Esophagus mucosa (tissue), 1 donor: ENCODE measurements around the gene SFSWAP. TPM values are rescaled to one million over a fixed set of nuclear protein-coding genes. Genes with fewer than 3 reads are reported as not detected.
"Not testable (repeated sequence)": the region's sequence is repeated elsewhere in the genome, so short reads cannot be mapped to it uniquely, and the experiment has no call there.

ENCODE experiments used
- ATAC-seq: fragments of 200-7000 bp; cut with Tn5 transposase; one replicate; pipeline ENCODE4 v1.9.1; 2020
- total RNA-seq: library from RNA; stranded (reverse); gene quantifications from one replicate; pipeline ENCODE4 v1.2.4, GENCODE V29; 2023
- donor health status: DM: yes; HTN: yes; CAD: no.

Gene SFSWAP
- total RNA-seq, 1 donor from 2014 or later = 20.8 TPM

DNA sequence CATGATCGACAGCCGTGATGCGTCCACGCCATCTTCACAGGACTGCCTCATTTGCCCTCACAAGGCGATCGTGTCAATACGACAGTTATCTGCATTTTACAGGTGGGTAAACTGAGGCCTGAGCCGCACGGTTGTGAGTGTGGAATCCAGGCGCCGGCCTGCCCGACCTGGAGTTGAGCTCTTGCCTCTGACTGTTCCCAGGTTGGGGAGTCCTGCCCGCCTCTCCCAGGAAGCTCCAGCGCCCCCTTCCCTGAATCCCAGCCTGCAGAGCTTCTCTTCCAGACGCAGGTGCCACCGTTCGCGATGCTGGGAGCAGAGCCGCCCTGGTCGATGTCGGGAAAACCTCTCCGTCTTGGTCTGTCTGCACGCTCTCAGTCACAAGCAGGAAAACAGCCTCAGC, 31.1 kb upstream of the SFSWAP start:
- ATAC-seq = not testable (repeated sequence)

DNA sequence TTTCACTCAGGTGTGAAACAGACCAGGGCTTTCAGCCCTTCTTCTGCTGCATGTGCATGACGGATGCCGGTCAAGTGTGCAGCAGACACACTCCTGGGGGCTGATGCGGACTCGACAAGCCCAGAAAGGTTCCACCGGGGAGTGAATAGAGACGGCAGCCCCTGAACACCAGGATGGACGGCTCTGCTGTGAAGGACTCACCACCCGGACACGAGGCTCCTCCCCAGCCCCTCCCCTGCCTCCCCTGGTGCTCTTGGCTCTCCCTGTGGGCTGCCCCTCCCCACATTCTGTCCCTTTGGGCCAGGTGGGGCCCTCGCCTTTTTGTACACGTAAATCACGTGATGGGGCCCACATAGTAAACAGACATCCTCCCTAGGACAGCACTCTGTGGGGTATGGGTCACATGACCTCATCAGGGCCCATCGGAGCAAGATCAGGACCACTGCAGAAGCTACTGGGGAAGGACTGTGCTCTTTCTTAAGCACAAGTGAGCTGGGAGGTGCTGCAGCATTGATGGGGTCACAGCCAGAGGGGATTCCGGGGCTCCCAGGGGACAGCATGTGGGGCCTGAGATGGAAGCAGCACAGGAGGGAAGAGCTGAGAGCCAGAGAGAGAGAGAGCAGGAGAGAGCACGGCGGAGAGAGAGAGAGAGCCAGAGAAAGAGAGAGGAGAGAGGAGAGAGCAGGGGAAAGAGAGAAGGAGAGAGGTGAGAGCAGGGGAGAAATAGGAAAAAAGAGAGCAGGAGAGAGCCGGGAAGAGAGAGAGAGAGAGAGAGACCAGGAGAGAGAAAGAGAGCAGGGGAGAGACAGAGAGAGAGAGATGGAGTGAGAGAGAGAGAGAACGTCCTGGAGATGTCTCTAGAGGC, 30.3 kb upstream of the SFSWAP start:
- not testable (repeated sequence) for ATAC-seq

- no peak for ATAC-seq
These were observed 29.7 kb upstream of the SFSWAP start for GRCh38 chr12:131681257-131681620.

DNA sequence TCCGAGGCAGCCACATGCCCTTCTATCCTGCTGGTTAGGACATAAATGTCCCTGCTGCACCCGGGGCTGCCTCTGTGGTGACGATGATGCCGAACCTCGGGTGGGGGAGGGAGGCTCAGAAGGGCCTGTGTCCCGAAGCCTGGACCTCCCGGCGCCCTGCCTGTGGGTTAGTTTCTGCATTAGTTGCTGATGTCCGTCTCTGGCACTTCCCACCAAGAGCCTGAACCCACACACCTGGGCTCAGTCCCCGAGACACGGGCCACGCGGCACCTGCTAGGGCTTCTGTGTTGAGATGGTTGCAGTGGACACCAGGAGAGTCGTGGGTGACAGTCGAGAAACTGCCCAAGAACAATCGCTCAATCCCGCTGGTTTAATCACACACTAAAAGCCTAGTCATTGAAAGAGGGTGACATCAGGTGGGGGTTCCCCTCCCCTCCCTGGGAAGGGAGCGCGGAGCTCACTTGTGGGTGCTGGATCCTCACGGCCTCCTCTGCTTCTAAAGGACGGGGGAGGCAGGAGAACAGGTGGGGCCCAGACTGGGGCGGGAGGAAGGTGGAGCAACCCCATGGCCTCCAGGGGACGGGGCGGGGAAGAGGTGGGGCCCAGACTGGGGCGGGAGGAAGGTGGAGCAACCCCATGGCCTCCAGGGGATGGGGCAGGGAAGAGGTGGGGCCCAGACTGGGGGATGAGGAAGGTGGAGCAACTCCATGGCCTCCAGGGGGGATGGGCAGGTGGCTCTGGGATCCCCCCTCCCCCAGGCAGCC, 29.0 kb upstream of the SFSWAP start:
- ATAC-seq = peak; percentile 100

- ATAC-seq = no peak
These were observed 28.4 kb upstream of the SFSWAP start for GRCh38 chr12:131682510-131682895.

DNA sequence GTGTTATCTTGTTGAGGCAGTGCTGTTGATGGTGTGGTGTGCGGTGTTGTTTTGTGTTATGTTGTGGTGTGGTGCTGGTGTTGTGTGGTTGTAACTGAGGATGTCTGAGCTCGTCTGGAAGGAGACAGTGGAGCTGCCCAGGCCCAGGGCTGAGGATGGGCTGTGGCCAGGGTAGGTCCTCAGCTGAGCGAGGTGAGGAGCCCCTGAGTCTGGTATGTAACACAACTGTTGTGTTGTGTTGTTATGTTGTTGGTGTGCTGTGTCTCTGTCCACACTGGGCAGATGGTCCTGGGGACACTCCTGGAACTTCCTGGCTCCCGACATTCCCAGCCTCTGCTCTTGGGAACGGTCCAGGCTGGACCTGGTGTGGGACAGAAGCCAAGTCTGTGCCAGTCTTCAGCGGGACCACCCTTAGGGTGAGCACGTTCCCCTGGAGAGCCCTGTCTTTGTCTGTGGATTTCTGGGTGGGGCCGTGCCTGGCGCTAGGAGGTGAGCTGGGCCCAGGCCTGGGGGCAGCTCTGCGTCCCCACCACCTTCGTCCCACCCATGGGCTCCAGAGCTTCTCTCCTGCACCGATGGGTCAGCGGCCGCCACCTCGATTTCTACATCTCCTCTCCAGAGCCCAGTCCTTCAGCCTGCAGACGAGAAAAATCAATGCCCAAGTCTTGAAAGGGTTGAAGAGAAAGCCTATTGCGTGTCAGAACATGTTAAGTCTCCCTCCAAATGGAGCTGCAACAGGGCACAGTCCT, 27.4 kb upstream of the SFSWAP start:
- ATAC-seq = peak; percentile 3

DNA sequence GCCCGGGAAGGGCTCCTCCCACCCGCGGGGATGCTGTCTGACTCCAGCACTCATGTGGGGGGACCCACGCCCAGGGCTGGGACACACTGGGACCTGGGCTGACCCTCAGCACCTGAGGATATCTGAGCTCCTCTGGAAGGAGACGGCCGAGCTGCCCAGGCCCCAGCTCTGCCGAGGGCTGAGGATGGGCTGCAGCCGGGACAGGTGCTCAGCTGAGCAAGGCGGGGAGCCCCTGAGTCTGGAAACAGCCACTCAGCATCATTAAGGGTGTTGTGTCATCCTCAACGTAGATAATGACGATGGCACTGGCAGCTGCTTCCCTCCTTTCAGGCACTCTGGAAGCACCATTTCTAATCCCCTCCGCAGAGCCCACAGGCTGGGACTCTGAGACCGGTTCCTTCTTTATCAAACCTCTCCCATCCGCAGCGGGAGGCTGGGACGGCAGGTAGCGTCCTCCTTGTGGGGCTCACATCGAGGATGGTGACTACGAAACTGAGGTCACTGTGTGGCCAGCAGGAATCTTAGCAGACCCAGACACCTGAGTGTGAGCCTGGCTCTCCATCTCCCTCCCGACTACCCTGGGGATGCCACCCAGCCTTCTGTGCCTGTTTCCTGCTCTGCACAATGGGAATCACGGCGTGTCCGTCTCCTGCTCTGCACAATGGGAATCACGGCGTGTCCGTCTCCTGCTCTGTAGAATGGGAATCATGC, 26.7 kb upstream of the SFSWAP start:
- ATAC-seq = no peak

- ATAC-seq = no peak
These were observed 23.4 kb upstream of the SFSWAP start for GRCh38 chr12:131687346-131688125.

GRCh38 chr12:131688131-131688844, 22.6 kb upstream of the SFSWAP start:
- ATAC-seq = no peak

DNA sequence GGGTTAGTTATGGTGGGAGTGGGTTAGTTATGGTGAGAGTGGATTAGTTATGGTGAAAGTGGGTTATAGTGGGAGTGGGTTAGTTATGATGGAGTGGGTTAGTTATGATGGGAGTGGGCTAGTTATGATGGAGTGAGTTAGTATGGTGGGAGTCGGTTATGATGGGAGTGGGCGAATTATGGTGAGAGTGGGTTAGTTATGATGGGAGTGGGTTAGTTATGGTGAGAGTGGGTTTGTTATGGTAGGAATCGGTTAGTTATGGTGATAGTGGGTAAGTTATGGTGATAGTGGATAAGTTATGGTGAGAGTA, 22.1 kb upstream of the SFSWAP start:
- no peak for ATAC-seq

DNA sequence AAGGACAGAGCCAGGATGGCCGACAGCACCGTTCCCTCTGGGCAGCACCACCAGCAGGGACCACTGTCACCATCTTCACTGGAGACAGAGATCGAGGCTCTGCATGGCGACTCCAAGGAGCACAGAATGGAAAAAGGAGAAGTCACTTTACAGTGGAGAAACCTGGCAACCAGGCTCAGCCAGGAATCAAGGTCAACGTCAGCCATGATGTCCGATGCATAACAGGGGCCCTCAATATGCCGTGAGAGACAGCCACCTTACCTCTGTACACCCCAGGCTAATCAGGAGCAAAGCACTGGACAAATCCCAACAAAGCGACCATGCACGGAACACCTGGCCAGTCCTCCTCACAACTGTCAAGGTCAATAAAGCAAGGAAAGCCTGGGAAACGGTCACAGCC, 20.6 kb upstream of the SFSWAP start:
- no peak for ATAC-seq

GRCh38 chr12:131692431-131692830, 18.5 kb upstream of the SFSWAP start:
- no peak for ATAC-seq

DNA sequence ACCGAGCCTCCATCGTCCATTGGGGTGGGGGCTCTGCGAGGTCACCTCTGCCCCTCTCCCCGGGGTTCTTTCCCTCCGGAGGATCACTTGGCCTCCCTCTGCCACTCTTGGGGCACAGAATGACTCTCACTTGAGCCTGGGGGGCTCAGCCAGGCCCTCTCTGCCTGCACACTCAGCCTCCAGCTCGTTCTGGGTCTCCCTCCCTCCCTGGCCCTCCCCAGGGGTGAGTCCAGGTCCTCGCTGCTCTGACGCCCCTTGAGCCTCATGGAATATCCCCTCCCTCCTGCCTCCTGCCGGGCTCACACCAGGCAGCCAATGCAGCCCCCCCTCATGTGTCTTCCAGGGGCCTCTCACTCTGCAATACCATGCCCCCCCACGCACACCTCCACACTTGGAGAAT, 17.7 kb upstream of the SFSWAP start:
- no peak for ATAC-seq

DNA sequence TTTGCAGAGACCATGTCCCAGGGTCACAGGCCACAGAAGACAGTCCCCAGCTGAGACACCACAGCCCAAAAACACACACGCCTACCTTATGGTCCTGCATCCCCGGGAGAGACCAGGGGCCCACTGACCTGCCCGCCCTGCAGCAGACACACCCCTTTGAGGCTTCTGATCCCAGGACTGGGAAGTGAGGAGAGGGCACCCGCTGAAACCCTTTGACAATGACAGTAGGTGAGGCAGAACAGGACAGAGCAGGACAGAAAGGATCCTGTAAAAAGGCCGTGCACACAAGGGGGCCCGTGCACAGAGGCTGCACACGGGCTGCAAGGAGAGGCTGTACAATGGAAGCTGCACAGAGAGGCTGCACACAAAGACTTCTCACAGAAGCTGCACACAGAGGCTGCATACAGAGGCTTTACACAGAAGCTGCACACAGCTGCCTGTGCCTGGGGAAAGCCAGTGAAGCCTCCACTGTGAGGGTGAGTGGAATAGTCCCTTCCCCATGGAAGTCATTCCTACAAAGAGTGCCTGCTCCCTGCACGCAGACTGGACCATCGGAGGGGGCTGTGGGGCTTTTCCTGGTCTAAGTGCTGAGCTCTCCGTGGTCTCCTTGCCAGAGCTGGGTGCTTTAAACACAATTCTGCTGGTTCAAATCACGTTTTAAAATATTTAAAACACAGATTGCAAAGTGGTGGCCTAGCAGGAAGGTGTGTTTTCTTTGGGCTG, 16.6 kb upstream of the SFSWAP start:
- no peak for ATAC-seq

GRCh38 chr12:131695968-131696367, 14.9 kb upstream of the SFSWAP start:
- no peak for ATAC-seq

- ATAC-seq = no peak
These were observed 12.6 kb upstream of the SFSWAP start for GRCh38 chr12:131698286-131698685.

DNA sequence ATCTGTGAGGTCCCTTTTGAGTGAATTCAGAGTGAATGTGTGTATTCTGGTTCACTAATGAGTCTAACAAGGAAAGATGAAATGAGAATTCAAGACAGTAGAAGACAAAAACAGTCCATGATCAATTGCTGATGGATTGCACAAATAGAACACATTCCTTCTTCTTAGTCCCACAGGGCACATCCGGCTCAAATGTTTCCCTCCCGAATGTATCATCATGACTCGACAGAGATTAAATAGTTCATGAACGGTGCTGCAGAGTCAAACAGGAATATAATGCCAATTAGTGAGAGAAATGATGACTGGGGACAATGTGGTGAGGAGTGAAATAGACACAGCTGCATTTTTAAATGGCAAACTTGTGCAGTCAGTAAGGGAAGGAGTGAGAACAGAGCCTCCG, 11.5 kb upstream of the SFSWAP start:
- no peak for ATAC-seq

GRCh38 chr12:131700271-131700670, 10.6 kb upstream of the SFSWAP start:
- ATAC-seq = no peak

DNA sequence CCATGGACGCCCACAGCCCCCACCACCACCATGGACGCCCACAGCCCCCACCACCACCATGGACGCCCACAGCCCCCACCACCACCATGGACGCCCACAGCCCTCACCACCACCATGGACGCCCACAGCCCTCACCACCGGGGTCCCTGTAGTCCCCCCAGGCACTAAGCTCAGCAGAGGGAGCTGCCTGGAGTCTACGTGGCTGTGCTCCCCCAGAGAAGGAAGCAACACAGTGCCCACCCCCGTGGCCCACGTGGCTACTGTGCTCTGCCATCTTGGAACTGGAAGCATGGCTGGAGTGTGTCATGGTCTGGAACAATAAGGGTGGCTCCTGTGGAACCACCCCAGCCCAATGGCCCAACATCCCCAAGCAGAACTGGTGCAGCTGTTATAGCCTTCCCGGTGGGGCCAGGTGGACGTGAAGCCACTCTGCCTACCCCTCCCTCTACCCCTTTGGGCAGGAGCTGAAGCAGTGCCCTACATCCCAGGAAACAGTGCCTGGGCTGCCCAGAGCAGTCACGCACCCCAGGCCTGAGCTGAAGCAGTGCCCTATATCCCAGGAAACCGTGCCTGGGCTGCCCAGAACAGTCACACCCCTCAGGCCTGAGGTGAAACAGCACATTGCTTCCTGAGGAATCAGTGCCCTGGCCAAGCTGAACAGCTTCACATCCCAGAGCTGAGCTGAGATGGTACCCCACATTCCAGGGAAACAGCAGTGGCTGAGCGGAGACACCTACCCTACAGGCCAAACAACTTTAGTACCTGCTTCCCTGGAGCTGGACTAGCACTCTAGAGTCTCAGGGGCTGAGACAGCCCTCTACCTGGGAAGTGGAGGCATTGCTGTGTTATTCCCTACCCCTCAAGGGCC, 9.0 kb upstream of the SFSWAP start:
- ATAC-seq = no peak

DNA sequence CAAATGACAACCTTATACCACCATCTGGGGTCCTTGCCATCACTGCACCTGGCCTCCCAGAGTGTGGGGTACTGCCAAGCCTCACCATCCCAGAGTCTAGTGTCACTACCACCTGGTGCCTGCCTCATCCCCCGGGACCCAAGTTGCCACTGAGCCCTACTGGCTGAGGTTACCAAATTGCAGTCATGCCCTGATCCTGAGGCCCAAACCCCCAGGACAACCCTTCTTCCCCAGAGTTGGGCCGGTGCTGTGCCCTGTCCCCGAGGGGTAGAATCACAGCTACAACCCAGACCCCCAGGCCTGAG, 8.4 kb upstream of the SFSWAP start:
- no peak for ATAC-seq
